ENCODE results near the gene PROS1.

DNA sequence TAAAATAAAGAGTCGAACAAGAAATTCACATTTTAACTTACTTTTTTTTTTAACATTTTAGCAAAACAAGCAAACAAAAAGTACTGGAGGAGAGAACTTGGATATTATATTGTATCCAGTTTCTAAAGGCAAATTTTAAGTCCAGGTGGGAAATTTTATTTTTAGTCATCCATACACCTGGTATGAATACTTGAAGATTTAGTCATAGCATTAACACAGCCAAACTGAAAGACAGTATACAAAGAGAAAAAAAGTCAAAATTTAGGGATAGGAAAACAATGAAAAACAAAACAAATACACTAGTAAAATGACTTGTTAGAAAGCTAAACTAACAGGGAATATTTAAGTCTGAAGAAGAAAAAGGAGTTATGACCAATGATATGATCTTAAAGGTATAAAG lies 69.1 kb downstream of the PROS1 start:
- no peak for TF ChIP-seq CTCF (IDR thresholded peaks at IDR 0.05)
- TF ChIP-seq POLR2A (IDR thresholded peaks at IDR 0.05) = no peak
- TF ChIP-seq EP300 (IDR thresholded peaks at IDR 0.05) = no peak
- TF ChIP-seq POLR2AphosphoS5 (IDR thresholded peaks at IDR 0.05) = no peak

Data from gastroesophageal sphincter (tissue), 3 donors.